Sciatic nerve (tissue), 2 donors: ENCODE measurements around the gene RPS28. TPM values are rescaled to one million over a fixed set of nuclear protein-coding genes. Genes with fewer than 3 reads are reported as not detected.
A peak's percentile ranks its signal among the peaks of the same experiment; 100 is the strongest.
"Not testable (repeated sequence)": the region's sequence is repeated elsewhere in the genome, so short reads cannot be mapped to it uniquely, and the experiment has no call there.

Experiments used
- ATAC-seq: fragments of 200-7000 bp; cut with Tn5 transposase; one replicate; pipeline ENCODE4 v1.9.1; 2020; ENCODE audit warnings: mild to moderate bottlenecking, moderate library complexity
- DNase-seq: peaks from one replicate; pipeline ENCODE4 v3.0.0-alpha.2; 2020; ENCODE audit warnings: low spot score
- intact Hi-C: fragments of 100-400 bp; cut with DNase I; formaldehyde crosslinking; loops from one replicate; pipeline ENCODE4 v1.14.2; 2022
- total RNA-seq: library from RNA; stranded (reverse); fragmentation: NEBNext Ultra II Directional; extraction: Animal tissue kit (Norgen Biotek cat#: 25700); gene quantifications from one replicate; pipeline ENCODE4 v1.2.1, GENCODE V29; 2021
- donor health status: DM: no; HTN: no; CAD: no.
- donor health status: DM: no; HTN: no; CAD: no.

RPS28 gene
- total RNA-seq, result 893 TPM

- ATAC-seq, result peak; percentile 99
- peak; percentile 99 for DNase-seq
- intact Hi-C loops, result no loop called here
Observed at GRCh38 chr19:8321067-8321985, at the start of gene RPS28, which contains the start of gene NDUFA7. Gene RPS28, plus strand, starts transcription at chr19:8321496. Its CDS starts 35 bp downstream, at chr19:8321531. Gene NDUFA7, minus strand, starts transcription at chr19:8321375. Its CDS starts 17 bp downstream, at chr19:8321358.

GRCh38 chr19:8276508-8276907 is 44.8 kb upstream of the RPS28 start:
- peak; percentile 63 for ATAC-seq
- DNase-seq, intact Hi-C loops: not testable (repeated sequence)

DNA sequence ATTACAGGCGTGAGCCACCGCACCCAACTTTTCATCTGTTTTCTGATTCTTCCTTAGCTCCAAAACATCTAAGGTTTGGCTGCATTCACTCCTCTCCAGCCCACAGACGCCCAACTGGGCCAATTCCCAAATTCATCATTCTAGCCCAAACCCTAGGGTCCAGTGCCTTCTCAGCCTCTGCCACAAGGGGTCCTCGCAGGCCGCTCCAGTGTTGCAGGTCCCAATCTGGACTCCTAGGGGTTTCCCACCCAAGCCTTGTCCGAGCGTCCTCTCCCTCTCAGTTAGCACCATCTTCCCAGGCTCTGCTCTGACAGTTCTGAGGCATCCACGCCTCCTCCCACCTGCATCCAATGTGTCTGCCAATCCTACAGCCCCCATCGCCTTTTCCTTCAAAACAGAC is 30.0 kb upstream of the RPS28 start:
- peak; percentile 70 for ATAC-seq
- not testable (repeated sequence) for DNase-seq

GRCh38 chr19:8302357-8302691 is 19.0 kb upstream of the RPS28 start:
- intact Hi-C loops, result no loop called here
- peak; percentile 65 for ATAC-seq
- DNase-seq, result peak; percentile 69

More for the DNA sequence above, 30.0 kb upstream of the RPS28 start:
- intact Hi-C loops, result not testable (repeated sequence)

DNA sequence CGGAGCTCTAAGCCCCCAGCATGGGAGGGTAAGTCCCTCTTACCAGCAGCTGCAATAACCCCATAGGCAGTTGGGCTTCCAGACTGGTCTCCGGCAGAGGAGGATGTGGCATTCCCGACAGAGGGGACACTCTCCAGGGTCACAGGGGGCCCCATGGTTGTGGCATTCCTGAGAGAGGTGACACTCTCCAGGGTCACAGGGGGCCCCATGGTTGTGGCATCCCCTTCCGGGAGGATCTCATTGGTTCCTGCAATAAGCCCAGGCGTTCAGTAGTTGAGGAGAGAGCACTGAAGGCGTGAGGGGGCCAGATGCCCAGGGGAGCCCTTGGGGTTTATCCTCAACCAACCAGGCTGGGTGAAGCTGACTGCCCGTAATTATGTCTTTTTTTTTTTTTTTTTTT is 18.6 kb upstream of the RPS28 start:
- intact Hi-C loops, result no loop called here
- ATAC-seq (no peak), DNase-seq (no peak)

- ATAC-seq (no peak), DNase-seq (peak; percentile 62)
- intact Hi-C loops, result no loop called here
Observed at GRCh38 chr19:8304841-8305621, 16.3 kb upstream of the RPS28 start.

DNA sequence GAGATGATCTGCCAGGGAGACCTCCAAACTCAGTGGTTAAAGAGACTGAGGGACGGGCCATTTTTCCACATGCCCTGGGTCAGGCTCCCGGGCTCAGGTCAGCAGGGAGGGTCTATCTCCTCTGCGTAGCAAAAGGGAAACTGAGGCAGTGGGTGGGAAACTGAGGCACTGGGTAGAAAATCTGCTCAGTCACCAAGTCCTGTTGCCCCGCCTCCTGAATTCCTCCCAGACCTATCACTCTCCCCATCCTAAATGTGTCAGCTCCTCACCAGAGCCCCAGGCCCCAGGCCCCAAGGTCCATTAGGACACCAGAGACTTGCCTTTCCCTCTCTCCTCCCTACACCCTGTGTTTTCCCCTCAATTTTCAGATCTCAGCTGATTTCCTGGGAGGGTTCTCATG is 15.5 kb upstream of the RPS28 start:
- intact Hi-C loops, result no loop called here
- ATAC-seq, result no peak
- peak; percentile 45 for DNase-seq

DNA sequence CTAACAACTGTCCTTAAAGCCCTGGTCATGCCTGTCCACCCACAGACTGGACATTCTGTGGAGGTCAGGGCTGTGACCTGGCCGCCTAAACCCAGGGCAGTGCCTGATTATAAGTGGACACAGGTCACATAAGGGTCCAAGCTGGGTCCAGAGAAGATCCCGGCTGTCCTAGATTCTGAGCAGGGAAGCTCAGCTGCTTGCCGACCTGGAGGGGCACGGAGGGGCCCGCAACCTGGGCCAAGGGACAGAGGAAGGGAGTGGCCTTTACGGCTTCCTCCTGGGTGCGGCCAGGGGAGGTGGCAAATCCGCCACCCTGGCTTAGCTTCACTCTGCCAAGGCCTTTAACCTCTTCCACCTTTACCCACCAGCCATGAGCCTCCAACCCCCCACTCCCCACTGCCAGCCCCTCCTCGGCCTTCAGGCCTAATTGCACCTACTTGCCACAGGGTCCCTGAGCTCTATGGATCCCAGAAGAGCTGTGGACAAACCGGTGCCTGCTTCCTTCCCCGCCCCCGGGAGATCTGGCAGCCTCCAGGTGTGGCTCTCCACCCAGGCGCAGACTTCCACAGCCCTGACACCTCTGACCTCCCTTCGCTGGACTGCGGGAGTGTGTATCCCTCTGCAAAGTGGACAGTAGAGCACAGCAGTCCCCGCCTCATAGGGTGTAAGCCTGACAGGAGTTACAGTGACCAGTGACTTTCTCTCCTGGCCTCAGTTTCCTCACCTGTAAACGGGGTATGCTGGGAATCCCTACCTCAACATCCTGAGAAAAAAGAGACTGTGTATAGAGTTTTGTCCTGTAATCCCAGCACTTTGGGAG is 14.9 kb upstream of the RPS28 start:
- intact Hi-C loops, result no loop called here
- peak; percentile 52 for DNase-seq
- ATAC-seq, result no peak

DNA sequence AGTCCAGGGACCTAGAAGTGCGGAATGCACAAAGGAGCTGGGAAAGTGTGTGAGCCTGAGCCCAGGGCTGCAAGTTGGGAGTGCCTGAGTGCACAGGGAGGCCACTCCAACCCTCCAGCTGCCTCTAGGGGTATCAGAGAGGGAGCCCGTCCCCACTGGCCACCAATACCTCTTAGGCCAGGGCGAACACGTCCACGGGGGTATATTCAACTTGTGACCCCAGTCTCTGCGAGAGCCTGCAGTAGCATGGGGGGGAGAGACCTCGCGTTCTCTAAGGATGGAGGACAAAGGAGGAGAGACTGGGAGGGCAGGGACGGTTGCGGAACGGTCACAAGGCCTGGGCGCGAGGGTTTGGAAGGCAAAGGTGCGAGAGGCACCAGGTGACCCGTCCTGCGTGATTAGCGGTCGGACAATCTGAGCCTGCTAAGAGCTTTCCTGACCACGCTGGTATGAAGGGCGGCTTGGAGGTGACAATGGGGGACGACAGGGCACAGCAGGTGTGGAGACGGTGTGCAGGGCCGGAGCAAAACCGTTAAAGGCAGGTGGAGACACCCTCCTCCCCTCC is 13.8 kb upstream of the RPS28 start:
- intact Hi-C loops, result no loop called here
- DNase-seq, result no peak
- ATAC-seq, result no peak

DNA sequence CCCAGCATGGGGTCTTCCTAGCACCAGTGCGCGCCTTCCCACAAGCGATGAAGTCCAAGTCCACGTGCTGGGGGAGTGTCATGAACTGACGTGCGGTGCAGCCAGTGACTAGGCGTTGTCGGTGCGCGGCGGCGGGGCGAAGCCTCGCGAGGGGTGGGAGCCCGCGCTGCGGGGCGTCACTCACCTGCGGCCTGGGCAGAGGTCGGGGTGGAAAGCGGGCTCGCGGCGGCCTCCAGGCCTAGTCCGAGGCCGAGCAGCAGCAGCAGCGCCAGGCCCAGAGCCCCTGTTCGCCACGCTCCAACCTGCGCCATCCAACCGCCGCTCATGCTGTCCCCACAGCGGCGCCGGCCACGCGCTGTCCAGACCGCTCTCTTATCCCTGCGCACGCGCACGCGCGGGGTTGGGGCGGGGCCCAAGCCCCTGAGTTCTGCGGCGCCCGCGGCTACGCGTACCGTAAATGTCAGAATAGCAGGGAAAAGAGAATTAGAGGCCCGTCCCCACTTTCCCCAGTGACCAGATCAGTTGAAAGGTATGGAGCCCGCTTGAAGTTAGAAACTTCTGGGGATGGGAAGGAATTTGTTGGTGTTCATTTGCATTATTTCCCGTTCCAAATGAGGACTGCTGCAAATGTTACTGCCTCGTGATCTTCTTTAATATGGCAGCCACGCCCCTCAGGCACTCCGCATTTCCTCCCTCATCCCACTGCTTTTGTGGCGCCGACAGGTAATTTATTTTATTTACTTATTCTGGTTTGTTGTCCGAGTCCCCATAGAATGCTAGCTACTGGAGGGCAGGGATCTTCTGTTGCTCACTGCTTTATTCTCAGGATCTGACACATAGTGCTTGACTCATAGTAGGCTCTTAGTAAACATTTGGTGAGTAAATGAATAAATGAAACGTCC is 13.1 kb upstream of the RPS28 start, which contains the start of gene CD320:
TSS of gene CD320 (minus strand) at position 394 of the 902 bp plus-strand sequence. CDS start at position 326, 68 bp downstream.
- intact Hi-C loops, result no loop called here
- ATAC-seq (peak; percentile 95), DNase-seq (peak; percentile 93)

GRCh38 chr19:8308891-8309291 is 12.4 kb upstream of the RPS28 start:
- intact Hi-C loops, result no loop called here
- peak; percentile 44 for DNase-seq
- no peak for ATAC-seq

GRCh38 chr19:8310342-8311055 is 10.8 kb upstream of the RPS28 start:
- intact Hi-C loops, result no loop called here
- DNase-seq (peak; percentile 31), ATAC-seq (no peak)

DNA sequence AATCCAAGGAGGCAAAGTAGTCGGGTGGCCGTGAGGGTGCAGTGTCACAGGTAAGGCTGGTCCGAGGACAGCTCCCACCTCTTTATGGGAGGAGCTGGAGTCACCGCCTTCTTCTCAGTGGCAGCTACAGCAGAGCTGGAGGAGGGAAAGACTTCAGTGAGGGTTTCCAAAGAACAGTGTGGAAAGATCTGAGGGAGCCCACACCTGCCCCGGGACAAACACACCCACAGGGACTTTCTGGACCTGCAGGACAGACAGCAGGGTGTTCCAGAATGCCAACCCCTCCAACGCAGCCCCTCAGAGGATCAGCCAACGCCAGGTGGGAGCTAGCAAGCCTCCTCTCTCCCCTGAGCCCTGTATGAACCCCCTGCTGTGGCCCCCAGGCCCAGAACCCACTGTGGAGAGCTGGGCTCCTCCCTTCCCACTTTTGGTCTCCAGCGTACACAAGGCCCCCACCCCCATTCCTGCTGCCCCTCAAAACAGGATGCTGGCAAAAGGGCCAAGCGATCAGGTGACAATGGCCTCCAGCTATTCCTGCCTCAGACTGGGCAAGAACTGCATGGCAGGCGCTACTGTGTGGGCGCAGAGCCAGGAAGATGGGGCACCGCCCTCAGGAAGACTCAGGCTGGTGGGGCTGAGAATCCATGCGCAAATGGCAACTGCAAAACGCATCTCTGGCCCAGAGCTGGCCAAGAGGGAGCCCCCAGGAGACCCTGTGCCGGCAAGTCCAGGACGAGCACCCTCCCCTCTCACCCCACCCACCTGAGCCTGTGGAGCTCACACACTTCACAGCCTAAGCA is 9.6 kb upstream of the RPS28 start:
- peak; percentile 60 for DNase-seq
- ATAC-seq, result no peak
- intact Hi-C loops, result no loop called here

GRCh38 chr19:8314981-8315640 is 6.2 kb upstream of the RPS28 start:
- intact Hi-C loops, ATAC-seq: not testable (repeated sequence)

GRCh38 chr19:8316351-8317125 is 4.8 kb upstream of the RPS28 start:
- DNase-seq, result no peak
- intact Hi-C loops, result no loop called here
- ATAC-seq, result no peak

More at GRCh38 chr19:8314981-8315640, 6.2 kb upstream of the RPS28 start:
- not testable (repeated sequence) for DNase-seq
